GM13976 (cell line): ENCODE data around the gene CD93.

Source experiments
- DNase-seq: peaks from one replicate; pipeline ENCODE4 v3.0.0; 2012; ENCODE audit warnings: low spot score
- in situ Hi-C: fragments of 300-500 bp; cut with MboI; formaldehyde crosslinking; loops from one replicate; pipeline ENCODE4 v1.12.0; 2022; ENCODE audit warnings: low sequenced_read_pairs, mixed read lengths, inconsistent platforms; ENCODE audit not compliant: unreplicated experiment
- TF ChIP-seq, protein P1 (sequence below): IDR thresholded peaks from 2 replicates; pipeline ENCODE4 v1.5.1; 2012; ENCODE audit warnings: borderline replicate concordance, mild to moderate bottlenecking; ENCODE audit not compliant: insufficient read depth; ENCODE audit errors: extremely low read depth, missing control alignments, control extremely low read depth

CD93 gene

DNA sequence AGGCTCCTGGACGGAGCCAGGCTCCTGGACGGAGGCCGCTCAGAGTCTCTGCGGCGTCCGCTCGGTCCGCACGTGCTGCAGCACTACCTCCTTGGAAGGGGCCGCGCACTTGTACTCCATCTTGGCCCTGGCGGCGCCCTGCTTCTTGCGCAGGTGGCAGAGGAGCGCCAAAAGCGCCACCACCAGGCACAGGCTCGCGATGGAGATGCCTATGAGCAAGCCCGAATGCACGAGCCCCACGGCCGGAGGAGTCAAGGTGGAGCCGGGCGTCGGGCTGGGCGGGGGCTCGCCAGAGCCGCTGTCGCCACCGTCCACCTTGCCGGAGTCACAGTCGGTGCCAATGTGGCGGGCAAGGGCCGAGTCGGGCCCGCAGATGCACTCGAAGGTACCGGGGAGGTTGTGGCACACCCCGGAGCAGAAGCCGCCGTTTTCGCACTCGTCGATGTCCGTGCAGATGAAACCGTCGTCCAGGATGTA lies 38.3 kb downstream of the CD93 start:
- in situ Hi-C loops: no loop called here
- TF ChIP-seq, protein P1, sequence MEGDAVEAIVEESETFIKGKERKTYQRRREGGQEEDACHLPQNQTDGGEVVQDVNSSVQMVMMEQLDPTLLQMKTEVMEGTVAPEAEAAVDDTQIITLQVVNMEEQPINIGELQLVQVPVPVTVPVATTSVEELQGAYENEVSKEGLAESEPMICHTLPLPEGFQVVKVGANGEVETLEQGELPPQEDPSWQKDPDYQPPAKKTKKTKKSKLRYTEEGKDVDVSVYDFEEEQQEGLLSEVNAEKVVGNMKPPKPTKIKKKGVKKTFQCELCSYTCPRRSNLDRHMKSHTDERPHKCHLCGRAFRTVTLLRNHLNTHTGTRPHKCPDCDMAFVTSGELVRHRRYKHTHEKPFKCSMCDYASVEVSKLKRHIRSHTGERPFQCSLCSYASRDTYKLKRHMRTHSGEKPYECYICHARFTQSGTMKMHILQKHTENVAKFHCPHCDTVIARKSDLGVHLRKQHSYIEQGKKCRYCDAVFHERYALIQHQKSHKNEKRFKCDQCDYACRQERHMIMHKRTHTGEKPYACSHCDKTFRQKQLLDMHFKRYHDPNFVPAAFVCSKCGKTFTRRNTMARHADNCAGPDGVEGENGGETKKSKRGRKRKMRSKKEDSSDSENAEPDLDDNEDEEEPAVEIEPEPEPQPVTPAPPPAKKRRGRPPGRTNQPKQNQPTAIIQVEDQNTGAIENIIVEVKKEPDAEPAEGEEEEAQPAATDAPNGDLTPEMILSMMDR: no peak
- DNase-seq: no peak

DNA sequence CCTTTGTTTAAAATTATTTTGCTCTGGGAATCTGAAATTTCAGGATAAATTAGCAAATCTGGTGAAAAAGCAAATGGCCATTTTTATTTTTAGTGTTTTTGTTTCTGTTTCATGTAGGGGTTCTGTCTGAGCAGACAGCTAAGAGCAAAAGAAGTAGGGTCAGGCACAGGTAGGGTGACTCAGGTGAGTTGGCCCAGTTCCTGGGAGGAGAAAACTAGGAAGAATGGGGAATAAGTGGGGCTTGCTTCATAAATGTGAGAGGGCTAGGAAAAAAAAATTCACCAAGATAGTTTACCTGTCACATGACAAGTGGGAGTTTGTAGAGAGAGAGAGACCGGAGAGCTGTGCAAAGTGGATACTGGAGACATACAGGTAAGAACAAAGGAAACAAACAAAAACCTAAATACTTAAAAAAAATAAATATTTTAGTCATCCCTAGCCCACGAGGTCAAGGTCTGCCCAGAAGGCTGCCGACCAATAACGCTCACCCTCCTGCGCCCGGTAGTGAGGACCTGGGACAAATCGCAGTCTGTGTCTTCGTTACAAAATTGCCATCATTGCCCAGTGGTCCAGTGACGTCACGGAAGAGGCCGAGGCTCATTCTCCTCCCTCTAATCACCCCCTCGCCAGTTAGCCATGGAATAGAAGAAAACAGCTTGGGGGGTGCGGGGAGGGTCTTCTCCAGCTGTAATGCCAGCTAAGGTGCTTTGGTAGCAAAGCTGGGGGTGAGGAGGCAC lies 39.0 kb downstream of the CD93 start:
- DNase-seq: no peak
- in situ Hi-C loops: no loop called here
- TF ChIP-seq, protein P1: no peak

DNA sequence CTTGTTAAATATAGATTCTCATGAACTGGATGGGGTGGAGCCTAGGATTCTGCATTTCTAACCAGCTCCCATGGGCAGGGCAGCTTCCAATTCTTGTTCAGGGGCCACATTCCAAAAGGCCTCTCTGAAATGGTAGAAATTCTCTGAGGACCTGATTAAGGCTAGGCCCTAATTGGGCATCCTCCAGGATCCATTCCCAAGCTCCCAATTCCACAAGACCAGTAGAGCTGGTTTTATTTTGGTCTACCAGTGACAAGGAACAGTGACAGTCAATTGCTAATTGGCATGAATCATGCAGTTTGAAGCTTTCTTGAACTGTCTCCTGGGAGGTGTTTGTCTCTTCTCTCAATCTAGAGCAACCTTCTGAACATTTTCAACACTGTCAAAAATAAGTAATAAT lies 39.7 kb downstream of the CD93 start:
- TF ChIP-seq, protein P1: no peak
- no peak for DNase-seq
- in situ Hi-C loops: no loop called here

DNA sequence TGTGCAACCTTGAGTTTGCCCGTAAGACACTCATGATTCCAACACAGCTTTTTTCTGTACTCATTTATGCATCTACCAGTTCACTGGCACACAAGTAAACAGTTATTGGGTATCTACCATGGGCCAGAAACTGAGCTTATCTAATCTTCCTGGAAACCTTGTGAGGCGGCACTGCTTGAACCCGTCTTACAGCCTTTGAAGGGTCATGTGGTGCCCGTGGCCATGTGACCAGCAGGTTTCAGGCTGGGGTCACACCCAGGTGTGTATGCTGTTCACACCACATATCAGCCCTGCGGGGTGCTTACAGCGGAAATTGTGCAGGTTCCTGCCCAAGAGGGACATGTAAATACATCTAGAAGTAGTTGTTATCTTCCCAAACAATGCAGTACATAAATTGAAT lies 42.7 kb downstream of the CD93 start:
- TF ChIP-seq, protein P1: no peak
- DNase-seq: no peak
- in situ Hi-C loops: no loop called here

DNA sequence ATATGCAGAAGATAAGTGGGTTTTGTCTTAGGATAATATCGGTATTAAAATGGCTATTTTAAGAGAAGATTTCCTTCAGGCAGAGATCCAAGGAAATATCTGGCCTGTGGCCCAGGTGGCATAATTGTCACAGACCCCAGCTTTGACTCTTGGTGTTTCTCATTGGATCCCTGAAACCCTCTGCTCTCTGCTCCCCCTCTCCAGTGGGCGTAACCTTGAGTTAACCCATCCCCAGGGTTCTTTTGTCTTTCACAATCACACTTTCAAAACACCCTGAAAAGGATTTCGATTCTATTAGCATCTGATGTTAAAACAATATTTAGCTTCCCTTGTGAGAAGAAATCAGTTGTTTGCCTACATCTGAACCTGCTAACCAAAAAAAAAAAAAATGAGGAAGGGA lies 43.9 kb downstream of the CD93 start:
- in situ Hi-C loops: no loop called here
- no peak for DNase-seq
- TF ChIP-seq, protein P1: no peak

DNA sequence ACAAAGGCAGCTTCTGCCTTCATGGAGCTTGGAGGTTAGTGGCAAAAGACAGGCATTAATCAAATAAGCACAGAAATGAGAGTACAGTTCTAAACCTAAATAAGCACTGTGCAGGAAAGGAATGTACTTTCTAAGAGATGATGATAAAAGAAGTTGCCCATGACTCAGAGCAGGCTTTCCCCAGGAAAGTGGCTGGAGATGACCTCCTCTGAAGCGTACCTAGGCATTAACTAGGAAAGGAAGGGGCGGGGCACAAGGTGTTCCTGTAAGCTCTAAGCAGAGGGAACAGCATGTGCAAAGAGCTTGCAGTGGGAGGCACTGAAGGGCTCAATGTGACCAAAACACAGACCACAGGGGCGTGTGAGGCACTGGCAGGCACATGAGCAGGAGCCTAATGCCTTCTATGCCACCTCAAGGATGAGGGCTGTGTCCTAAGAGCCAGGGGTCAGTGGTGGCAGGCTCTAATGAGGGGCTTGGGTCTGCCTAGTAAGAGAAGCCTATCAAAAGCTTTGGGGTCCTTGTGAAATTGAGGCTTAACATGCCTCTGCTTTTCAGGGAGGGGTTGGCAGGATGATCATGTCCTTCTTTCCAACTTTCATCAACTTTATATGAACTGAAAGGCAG lies 46.1 kb downstream of the CD93 start:
- DNase-seq: no peak
- in situ Hi-C loops: no loop called here
- TF ChIP-seq, protein P1: no peak
